Astrocyte (in vitro differentiated cells and primary cell): ENCODE data around the gene MICALL2. TPM values are rescaled to one million over a fixed set of nuclear protein-coding genes. Genes with fewer than 3 reads are reported as not detected.

Experiments used
- DNase-seq: peaks from one replicate; pipeline ENCODE4 v3.0.0-alpha.2; 2010; ENCODE audit warnings: low read depth
- FAIRE-seq: peaks from 2 replicates; lab custom pipeline; 2011; peaks lifted over from hg19 to GRCh38; lab: Jason Lieb, UNC
- H2AFZ ChIP-seq: 2 replicates; pipeline ENCODE4 v1.6.0; 2012; ENCODE audit warnings: low read depth, low read length, inconsistent platforms
- H3K27ac ChIP-seq: 2 replicates; pipeline ENCODE4 v1.5.1; 2011; ENCODE audit warnings: low read depth, low read length, inconsistent platforms
- H3K27me3 ChIP-seq: 2 replicates; pipeline ENCODE4 v1.6.0; 2011; ENCODE audit warnings: low read length, inconsistent platforms; ENCODE audit not compliant: insufficient read depth
- H3K36me3 ChIP-seq: 2 replicates; pipeline ENCODE4 v1.5.1; 2011; ENCODE audit warnings: low read length, inconsistent platforms; ENCODE audit not compliant: insufficient read depth
- H3K4me1 ChIP-seq: 2 replicates; pipeline ENCODE4 v1.5.1; 2011; ENCODE audit warnings: low read length, inconsistent platforms; ENCODE audit not compliant: insufficient read depth
- H3K4me2 ChIP-seq: 2 replicates; pipeline ENCODE4 v1.6.0; 2012; ENCODE audit warnings: low read length, inconsistent platforms
- H3K4me3 ChIP-seq: 2 replicates; pipeline ENCODE4 v1.5.1; 2011; ENCODE audit warnings: low read depth, mild to moderate bottlenecking, low read length, inconsistent platforms; ENCODE audit not compliant: insufficient read depth
- H3K79me2 ChIP-seq: 2 replicates; pipeline ENCODE4 v1.6.0; 2012; ENCODE audit warnings: mild to moderate bottlenecking, low read length, inconsistent platforms; ENCODE audit not compliant: insufficient read depth
- H3K9ac ChIP-seq: 2 replicates; pipeline ENCODE4 v1.6.0; 2012; ENCODE audit warnings: mild to moderate bottlenecking, low read length, inconsistent platforms
- H3K9me3 ChIP-seq: 2 replicates; pipeline ENCODE4 v1.5.1; 2012; ENCODE audit warnings: low read depth, mild to moderate bottlenecking, low read length, inconsistent platforms; ENCODE audit not compliant: insufficient read depth
- H4K20me1 ChIP-seq: 2 replicates; pipeline ENCODE4 v1.6.0; 2012; ENCODE audit warnings: low read length, inconsistent platforms; ENCODE audit not compliant: insufficient read depth
- H3K27ac Mint-ChIP-seq: one replicate; pipeline ENCODE4 v1.8.0; 2021; ENCODE audit warnings: mild to moderate bottlenecking, mixed read lengths; ENCODE audit not compliant: unreplicated experiment
- H3K27me3 Mint-ChIP-seq: one replicate; pipeline ENCODE4 v1.8.0; 2021; ENCODE audit warnings: low read depth, mixed read lengths; ENCODE audit not compliant: unreplicated experiment
- H3K36me3 Mint-ChIP-seq: one replicate; pipeline ENCODE4 v1.8.0; 2021; ENCODE audit warnings: low read depth, mixed read lengths; ENCODE audit not compliant: unreplicated experiment
- H3K4me1 Mint-ChIP-seq: one replicate; pipeline ENCODE4 v1.8.0; 2021; ENCODE audit warnings: low read depth, mixed read lengths; ENCODE audit not compliant: unreplicated experiment
- H3K4me3 Mint-ChIP-seq: one replicate; pipeline ENCODE4 v1.8.0; 2021; ENCODE audit warnings: mild to moderate bottlenecking, moderate library complexity, mixed read lengths; ENCODE audit not compliant: unreplicated experiment
- H3K9me3 Mint-ChIP-seq: one replicate; pipeline ENCODE4 v1.8.0; 2021; ENCODE audit warnings: mild to moderate bottlenecking, mixed read lengths; ENCODE audit not compliant: unreplicated experiment
- EZH2 ChIP-seq: IDR thresholded peaks from 2 replicates; pipeline ENCODE4 v1.6.1; 2012; ENCODE audit warnings: mild to moderate bottlenecking, low read length, inconsistent platforms; ENCODE audit not compliant: insufficient read depth
- total RNA-seq: library from RNA; stranded (reverse); gene quantifications from 2 replicates; pipeline ENCODE4 v1.2.1, GENCODE V29; 2021
- TF ChIP-seq, protein P1 (sequence below): IDR thresholded peaks from 2 replicates; pipeline ENCODE4 v1.5.1; 2011; ENCODE audit warnings: low read depth, mild to moderate bottlenecking, inconsistent platforms, low read length, moderate library complexity; ENCODE audit not compliant: insufficient read depth

Gene MICALL2
- total RNA-seq, 1 donor from 2014 or later: 43.4 TPM

DNA sequence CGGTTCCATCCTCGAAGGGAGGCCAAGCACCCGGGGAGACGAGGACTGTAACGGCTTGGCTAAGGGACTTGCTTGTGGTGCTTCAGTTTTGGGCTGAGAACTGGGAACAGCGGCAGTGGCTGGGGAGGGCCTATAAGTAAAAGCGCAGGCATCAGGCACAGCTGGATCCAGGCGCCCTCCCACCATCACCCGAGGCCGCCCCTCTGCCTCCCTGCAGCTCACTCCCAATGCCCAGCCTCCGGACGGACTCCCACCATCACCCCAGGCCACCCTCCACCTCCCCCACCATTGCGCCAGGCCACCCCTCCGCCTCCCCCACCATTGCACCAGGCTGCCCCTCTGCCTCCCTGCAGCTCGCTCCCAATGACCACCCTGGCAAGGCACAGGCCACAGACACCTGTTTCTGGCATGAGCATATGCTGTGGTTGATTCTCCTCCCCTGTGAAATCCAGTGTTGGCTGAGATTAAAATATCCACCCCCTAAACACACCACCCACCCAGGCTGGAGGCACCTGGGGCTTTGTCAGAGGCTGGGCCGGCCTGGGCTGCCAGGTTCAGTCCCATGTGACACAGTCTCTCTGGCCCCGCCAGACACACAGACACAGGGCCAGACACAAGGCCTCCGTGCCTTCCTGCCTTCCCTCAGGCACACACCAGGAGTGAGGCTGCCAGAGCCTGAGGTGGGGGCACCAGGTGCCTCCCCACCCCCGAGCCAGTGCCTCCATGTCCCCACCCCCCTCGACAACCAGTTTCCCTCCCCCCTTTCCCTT is 16.7 kb downstream of the MICALL2 start:
- no peak for DNase-seq
- Mint-ChIP-seq H3K4me3 (no peak overlapping the region), H3K4me1 (no peaks in the 10 kb centered on the region), H3K27ac (no peak overlapping the region), H3K36me3 (peaks cover 8% of the 10 kb centered on the region), H3K9me3 (no peaks in the 10 kb centered on the region), H3K27me3 (no peaks in the 10 kb centered on the region)
- FAIRE-seq: no peak
- Histone ChIP-seq H3K27me3 (no peaks in the 10 kb centered on the region), H3K4me2 (no peak overlapping the region), H3K27ac (no peak overlapping the region), H3K4me1 (no peaks in the 10 kb centered on the region), H3K9ac (no peak overlapping the region), H3K4me3 (no peak overlapping the region), H3K9me3 (peaks cover 4% of the 10 kb centered on the region), H3K79me2 (no peaks in the 10 kb centered on the region), H3K36me3 (peaks cover 2% of the 10 kb centered on the region), H4K20me1 (peaks cover 27% of the 10 kb centered on the region), H2AFZ (no peak overlapping the region)
- TF ChIP-seq, protein P1, sequence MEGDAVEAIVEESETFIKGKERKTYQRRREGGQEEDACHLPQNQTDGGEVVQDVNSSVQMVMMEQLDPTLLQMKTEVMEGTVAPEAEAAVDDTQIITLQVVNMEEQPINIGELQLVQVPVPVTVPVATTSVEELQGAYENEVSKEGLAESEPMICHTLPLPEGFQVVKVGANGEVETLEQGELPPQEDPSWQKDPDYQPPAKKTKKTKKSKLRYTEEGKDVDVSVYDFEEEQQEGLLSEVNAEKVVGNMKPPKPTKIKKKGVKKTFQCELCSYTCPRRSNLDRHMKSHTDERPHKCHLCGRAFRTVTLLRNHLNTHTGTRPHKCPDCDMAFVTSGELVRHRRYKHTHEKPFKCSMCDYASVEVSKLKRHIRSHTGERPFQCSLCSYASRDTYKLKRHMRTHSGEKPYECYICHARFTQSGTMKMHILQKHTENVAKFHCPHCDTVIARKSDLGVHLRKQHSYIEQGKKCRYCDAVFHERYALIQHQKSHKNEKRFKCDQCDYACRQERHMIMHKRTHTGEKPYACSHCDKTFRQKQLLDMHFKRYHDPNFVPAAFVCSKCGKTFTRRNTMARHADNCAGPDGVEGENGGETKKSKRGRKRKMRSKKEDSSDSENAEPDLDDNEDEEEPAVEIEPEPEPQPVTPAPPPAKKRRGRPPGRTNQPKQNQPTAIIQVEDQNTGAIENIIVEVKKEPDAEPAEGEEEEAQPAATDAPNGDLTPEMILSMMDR: no peak
- TF ChIP-seq EZH2: no peak

DNA sequence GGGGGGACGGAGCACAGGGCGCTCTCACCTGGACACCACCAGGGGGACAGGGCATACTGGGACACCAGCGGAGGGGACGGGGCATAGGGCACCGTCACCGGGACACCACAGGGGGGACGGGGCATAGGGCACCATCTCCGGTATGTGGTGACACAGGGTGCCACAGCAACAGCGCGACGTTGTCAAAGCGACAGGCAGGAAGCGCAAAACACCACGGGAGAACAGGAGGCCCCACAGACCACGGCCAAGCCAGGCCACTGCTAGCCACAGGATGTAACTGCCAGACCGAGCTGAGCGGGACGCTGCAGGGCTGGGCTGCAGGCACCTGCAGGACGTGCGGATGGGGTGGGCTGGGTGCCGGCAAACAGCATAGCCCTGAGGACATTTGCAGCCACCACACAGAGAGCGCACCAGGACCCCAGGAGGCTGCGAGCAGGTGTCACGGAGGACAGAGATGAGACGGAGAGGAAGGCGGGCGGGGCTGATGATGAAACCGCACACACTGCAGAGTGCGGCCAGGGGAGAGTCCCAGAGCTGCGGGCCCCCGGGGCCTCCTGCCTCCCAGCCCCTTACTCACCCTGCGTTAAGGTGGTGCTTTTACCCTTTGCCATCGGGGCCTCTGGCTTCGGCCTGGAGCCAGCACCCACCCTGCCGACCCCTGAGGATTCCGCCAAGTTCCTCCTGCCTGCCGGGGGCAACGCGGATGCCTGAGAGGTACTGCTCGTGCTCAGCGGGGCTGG is 17.5 kb downstream of the MICALL2 start:
- Mint-ChIP-seq H3K4me1 (no peaks in the 10 kb centered on the region), H3K27me3 (no peaks in the 10 kb centered on the region), H3K36me3 (peaks cover 8% of the 10 kb centered on the region), H3K4me3 (no peak overlapping the region), H3K27ac (no peak overlapping the region), H3K9me3 (no peaks in the 10 kb centered on the region)
- FAIRE-seq: no peak
- H3K27me3 ChIP-seq: no peaks in the 10 kb centered on the region
- H3K79me2 ChIP-seq: no peaks in the 10 kb centered on the region
- peaks cover 2% of the 10 kb centered on the region for H3K36me3 ChIP-seq
- DNase-seq: no peak
- no peak overlapping the region for H3K27ac ChIP-seq
- H3K4me2 ChIP-seq: no peak overlapping the region
- no peak overlapping the region for H2AFZ ChIP-seq
- no peak overlapping the region for H3K4me3 ChIP-seq
- peaks cover 4% of the 10 kb centered on the region for H3K9me3 ChIP-seq
- no peak overlapping the region for H3K9ac ChIP-seq
- H4K20me1 ChIP-seq: peaks cover 27% of the 10 kb centered on the region
- no peak for TF ChIP-seq EZH2
- TF ChIP-seq, protein P1: no peak
- no peaks in the 10 kb centered on the region for H3K4me1 ChIP-seq
